ENCODE results near the gene CGREF1. TPM values are rescaled to one million over a fixed set of nuclear protein-coding genes. Genes with fewer than 3 reads are reported as not detected.

CGREF1 gene
- total RNA-seq, 1 experiment from 2014 or later, result 0.37 TPM

GRCh38 chr2:27074738-27075565 lies 44.0 kb downstream of the CGREF1 start:
- no peak overlapping the region for H2AFZ ChIP-seq
- no peaks in the 10 kb centered on the region for H4K20me1 ChIP-seq (ENCODE audit: insufficient read depth)
- H3K4me3 ChIP-seq, result no peak overlapping the region
- DNase-seq, result no peak
- BruUV-seq (replicated peaks), result no TSS peak
- no peak for TF ChIP-seq EZH2 (IDR thresholded peaks at IDR 0.05; ENCODE audit: low read depth)
- TF ChIP-seq, protein P1, sequence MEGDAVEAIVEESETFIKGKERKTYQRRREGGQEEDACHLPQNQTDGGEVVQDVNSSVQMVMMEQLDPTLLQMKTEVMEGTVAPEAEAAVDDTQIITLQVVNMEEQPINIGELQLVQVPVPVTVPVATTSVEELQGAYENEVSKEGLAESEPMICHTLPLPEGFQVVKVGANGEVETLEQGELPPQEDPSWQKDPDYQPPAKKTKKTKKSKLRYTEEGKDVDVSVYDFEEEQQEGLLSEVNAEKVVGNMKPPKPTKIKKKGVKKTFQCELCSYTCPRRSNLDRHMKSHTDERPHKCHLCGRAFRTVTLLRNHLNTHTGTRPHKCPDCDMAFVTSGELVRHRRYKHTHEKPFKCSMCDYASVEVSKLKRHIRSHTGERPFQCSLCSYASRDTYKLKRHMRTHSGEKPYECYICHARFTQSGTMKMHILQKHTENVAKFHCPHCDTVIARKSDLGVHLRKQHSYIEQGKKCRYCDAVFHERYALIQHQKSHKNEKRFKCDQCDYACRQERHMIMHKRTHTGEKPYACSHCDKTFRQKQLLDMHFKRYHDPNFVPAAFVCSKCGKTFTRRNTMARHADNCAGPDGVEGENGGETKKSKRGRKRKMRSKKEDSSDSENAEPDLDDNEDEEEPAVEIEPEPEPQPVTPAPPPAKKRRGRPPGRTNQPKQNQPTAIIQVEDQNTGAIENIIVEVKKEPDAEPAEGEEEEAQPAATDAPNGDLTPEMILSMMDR (conservative IDR thresholded peaks at IDR 0.05), result no peak
- H3K27me3 ChIP-seq (ENCODE audit: insufficient read depth, low read depth), result peaks cover 18% of the 10 kb centered on the region
- peaks cover 9% of the 10 kb centered on the region; the same call in 1 of the 2 replicates for H3F3A ChIP-seq (ENCODE audit: insufficient read depth, low read depth)
- H3K9me3 ChIP-seq (ENCODE audit: insufficient read depth, low read depth), result no peaks in the 10 kb centered on the region
- CTCF ChIA-PET, result no interaction called here
- no peaks in the 10 kb centered on the region for H3K9me2 ChIP-seq (ENCODE audit: insufficient read depth)
- intact Hi-C loops (cut with micrococcal nuclease; ENCODE audit: unreplicated experiment), result no loop called here
- no peak overlapping the region for H3K27ac ChIP-seq
- H3K79me2 ChIP-seq (ENCODE audit: low read depth), result peaks cover 14% of the 10 kb centered on the region
- POLR2A ChIA-PET (ENCODE audit: unreplicated experiment), result no interaction called here
- no peak overlapping the region for H3K4me2 ChIP-seq
- no peaks in the 10 kb centered on the region for H3K36me3 ChIP-seq (ENCODE audit: low read depth)
- peaks cover 7% of the 10 kb centered on the region for H3K4me1 ChIP-seq (replicated peaks; ENCODE audit: insufficient read depth)

DNA sequence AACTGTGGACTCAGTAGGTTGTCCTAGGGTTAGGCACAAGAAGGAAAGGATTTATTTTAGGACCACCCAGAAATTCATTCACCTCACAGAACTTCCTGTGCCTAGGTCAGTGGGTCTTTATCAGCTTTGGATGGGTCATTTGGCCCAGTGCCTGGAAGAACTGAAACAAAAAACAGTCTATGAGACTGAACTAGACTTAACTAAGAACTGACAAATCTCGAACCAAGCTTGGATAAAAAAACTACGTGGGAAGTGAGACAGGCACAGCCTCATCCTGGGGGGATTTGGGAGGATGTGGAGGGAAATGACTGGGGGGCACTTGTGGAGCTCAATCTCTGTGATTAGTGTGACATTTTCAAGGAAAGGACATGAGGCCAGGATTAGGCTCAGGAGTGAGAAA lies 45.1 kb downstream of the CGREF1 start:
- peaks cover 8% of the 10 kb centered on the region for H3K36me3 ChIP-seq (ENCODE audit: low read depth)
- intact Hi-C loops (cut with micrococcal nuclease; ENCODE audit: unreplicated experiment), result no loop called here
- H3K27me3 ChIP-seq (ENCODE audit: insufficient read depth, low read depth), result peaks cover 18% of the 10 kb centered on the region
- POLR2A ChIA-PET (ENCODE audit: unreplicated experiment), result no interaction called here
- H3K4me2 ChIP-seq, result no peak overlapping the region
- H3K79me2 ChIP-seq (ENCODE audit: low read depth), result peaks cover 26% of the 10 kb centered on the region
- H3K9me3 ChIP-seq (ENCODE audit: insufficient read depth, low read depth), result no peaks in the 10 kb centered on the region
- DNase-seq, result no peak
- H3K4me3 ChIP-seq, result no peak overlapping the region
- H3K9me2 ChIP-seq (ENCODE audit: insufficient read depth), result no peaks in the 10 kb centered on the region
- 0 out of 2 replicates have a peak, but pooled peaks cover 6% of the 10 kb centered on the region for H4K20me1 ChIP-seq (ENCODE audit: insufficient read depth)
- peaks cover 11% of the 10 kb centered on the region for H3K4me1 ChIP-seq (replicated peaks; ENCODE audit: insufficient read depth)
- CTCF ChIA-PET, result no interaction called here
- no peak overlapping the region for H3K27ac ChIP-seq
- no peak overlapping the region for H2AFZ ChIP-seq
- BruUV-seq (replicated peaks), result no TSS peak
- TF ChIP-seq, protein P1 (conservative IDR thresholded peaks at IDR 0.05), result no peak
- no peak for TF ChIP-seq EZH2 (IDR thresholded peaks at IDR 0.05; ENCODE audit: low read depth)
- peaks cover 9% of the 10 kb centered on the region; the same call in 1 of the 2 replicates for H3F3A ChIP-seq (ENCODE audit: insufficient read depth, low read depth)

- no peak for TF ChIP-seq EZH2 (IDR thresholded peaks at IDR 0.05; ENCODE audit: low read depth)
- TF ChIP-seq, protein P1 (conservative IDR thresholded peaks at IDR 0.05), result no peak
- H3F3A ChIP-seq (ENCODE audit: insufficient read depth, low read depth), result peaks cover 9% of the 10 kb centered on the region; the same call in 1 of the 2 replicates
- peaks cover 11% of the 10 kb centered on the region for H3K4me1 ChIP-seq (replicated peaks; ENCODE audit: insufficient read depth)
- no peak overlapping the region for H3K27ac ChIP-seq
- ChIA-PET POLR2A (ENCODE audit: unreplicated experiment) (no interaction called here), CTCF (interaction anchor here (1.6 kb wide), 1 partner anchor 9 kb away, joined by 4 read pairs; no protein-coding TSS in a partner anchor)
- H4K20me1 ChIP-seq (ENCODE audit: insufficient read depth), result 0 out of 2 replicates have a peak, but pooled peaks cover 6% of the 10 kb centered on the region
- H3K9me3 ChIP-seq (ENCODE audit: insufficient read depth, low read depth), result no peaks in the 10 kb centered on the region
- intact Hi-C loops (cut with micrococcal nuclease; ENCODE audit: unreplicated experiment), result no loop called here
- H3K36me3 ChIP-seq (ENCODE audit: low read depth), result peaks cover 14% of the 10 kb centered on the region
- no TSS peak for BruUV-seq (replicated peaks)
- H2AFZ ChIP-seq, result no peak overlapping the region
- no peak overlapping the region for H3K4me2 ChIP-seq
- no peaks in the 10 kb centered on the region for H3K9me2 ChIP-seq (ENCODE audit: insufficient read depth)
- peaks cover 29% of the 10 kb centered on the region for H3K79me2 ChIP-seq (ENCODE audit: low read depth)
- peaks cover 17% of the 10 kb centered on the region for H3K27me3 ChIP-seq (ENCODE audit: insufficient read depth, low read depth)
- DNase-seq, result no peak
- no peak overlapping the region for H3K4me3 ChIP-seq
These were observed 46.0 kb downstream of the CGREF1 start for GRCh38 chr2:27072920-27073319.

All from PC-9 (cell line).